Stimulated activated naive CD8-positive, alpha-beta T cell treated with anti-CD3 and anti-CD28 coated beads, Interleukin-15, Interleukin-2, amounts not matched to agents 100 U/mL and 50 U/mL, for 24 hours (primary cell): ENCODE measurements around the gene ZNF195.
"Not testable (repeated sequence)": the region's sequence is repeated elsewhere in the genome, so short reads cannot be mapped to it uniquely, and the experiment has no call there.

Experiments
- ATAC-seq: fragments of 150-1000 bp; cut with Tn5 transposase; one replicate; pipeline ENCODE4 v1.10.0; 2021
- DNase-seq: peaks from one replicate; pipeline ENCODE4 v3.0.0; 2021

Gene ZNF195

DNA sequence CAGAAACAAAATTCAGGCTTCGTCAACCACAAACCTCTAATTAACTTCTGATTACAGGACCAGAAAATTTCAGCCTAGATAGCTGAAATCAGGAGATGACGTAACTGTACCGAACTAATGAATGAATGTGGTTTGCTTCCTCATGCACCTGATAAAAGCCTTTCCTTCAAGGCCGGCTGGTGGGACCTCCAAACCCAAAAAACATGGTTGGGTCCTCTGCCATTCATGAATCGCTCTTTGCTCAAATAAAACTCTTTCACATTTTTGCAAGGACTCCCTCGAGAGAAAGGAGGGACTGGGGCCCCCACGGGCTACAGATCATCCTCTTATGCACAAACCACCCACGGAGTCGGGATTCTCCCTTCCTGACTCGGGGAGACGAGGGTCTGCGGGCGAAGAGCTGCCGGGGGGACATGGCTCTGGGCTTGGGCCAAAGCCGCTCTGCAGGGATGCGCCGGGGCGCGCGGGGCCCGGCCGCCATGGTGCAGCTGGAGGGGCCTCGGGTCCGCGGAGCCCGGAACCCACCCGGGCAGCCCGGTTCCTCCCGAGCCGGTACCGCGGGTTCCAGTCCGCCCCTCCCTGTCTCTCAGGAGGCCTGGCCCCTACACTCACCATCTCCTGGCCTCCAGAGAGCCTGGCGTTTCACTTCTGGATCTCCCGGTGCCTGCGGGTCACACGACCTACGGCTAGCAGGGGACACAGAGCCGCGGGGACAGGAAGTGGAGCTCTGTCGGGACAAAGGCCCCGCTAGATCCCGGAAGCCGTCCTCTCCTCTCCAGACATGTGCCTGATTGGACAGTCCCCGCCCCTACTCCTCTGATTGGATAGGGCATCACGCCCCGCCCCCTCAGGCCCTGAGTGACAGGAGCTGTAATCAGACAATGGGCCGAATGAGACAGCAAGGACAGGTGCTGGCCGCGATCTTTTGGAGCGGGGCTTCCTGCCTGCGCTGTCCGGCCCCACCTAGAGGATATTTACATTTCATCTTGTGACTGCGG, at the start of gene ZNF195:
TSS of gene ZNF195 (minus strand) at position 721 of the 998 bp plus-strand sequence. CDS start at position 615, 106 bp downstream.
- ATAC-seq (peak; percentile 100), DNase-seq (peak; percentile 98)

DNA sequence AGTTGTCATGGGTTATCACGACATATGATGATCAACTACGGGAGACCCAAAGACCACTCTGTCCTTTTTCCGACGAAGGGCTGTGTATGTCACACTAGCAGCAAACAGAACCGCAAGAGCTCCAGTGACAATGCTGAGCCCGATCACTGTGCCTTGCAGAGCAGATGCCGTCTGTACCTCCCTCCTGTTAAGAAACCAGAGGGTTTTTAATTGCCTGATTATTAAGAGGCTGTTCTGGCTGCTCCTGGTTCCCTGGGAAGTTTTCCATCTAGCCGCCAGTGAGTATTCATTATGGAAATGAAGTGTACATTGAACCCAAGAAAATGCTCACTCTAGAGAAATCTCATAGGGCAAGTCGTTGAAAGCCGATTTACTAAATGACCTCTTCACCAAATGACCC, 49.1 kb upstream of the ZNF195 start:
- not testable (repeated sequence) for DNase-seq, ATAC-seq

DNA sequence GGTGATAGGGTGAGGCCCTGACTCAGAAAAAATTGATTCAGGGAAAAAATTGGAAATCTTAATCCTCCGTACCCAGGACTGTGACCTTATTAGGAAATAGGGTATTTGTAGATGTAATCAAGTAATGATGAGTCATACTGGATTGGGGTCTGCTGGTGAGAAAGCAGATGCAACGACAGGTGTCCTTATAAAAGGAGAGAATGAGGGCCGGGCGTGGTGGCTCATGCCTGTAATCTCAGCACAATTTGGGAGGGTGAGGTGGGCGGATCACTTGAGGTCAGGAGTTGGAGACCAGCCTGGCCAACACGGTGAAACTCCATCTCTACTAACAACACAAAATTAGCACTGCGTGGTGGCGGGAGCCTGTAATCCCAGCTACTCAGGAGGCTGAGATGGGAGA, 47.6 kb upstream of the ZNF195 start:
- DNase-seq, ATAC-seq: not testable (repeated sequence)

DNA sequence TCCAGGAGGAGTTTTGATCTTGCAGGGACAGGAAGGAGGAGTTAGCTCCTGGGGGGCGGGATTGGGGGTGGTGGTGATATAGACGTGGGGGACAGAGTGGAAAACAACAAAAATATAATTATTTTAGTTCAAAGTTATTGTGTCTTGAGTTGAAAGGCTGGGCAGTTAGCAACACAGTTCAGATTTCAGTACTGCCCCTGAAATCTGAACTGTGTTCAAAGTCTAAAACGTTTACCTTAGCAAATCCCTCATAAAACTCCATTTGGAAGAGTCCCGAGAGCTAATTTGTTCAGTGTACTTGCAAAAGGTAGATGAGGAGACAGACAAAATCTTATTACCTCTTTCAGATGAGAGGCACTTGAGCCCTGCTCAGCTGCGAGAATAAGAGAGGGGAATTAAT, 45.0 kb upstream of the ZNF195 start:
- ATAC-seq, DNase-seq: not testable (repeated sequence)

DNA sequence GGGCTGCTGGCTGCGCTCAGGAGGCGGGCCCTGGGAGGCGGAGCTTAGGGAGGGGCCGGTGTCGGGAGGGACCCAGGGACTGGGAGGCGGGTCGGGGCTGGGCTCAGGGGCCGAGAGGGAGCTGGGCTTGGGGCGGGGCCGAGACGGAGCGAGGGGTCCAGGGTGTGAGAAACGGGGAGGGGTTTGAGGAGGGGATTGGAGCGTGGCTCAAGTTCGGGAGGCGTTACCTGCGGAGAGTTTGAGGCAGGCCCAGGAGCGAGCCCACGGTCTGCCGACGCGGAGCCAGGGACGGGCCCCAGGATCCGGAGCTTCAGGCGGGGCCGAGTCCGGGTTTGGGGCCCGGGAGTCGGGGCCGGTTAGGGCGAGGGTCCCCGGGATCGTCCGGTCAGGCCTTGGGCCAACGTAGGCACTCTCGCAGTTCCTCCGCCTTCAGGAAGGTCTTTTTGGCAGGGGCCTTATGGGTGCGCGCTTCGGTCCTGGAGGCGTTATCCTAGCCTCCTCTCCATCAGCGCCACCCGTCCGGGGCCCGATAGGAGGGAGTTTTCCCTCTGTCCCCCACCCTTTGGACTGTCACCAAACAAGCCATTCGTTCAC, 44.3 kb upstream of the ZNF195 start:
- not testable (repeated sequence) for DNase-seq, ATAC-seq

DNA sequence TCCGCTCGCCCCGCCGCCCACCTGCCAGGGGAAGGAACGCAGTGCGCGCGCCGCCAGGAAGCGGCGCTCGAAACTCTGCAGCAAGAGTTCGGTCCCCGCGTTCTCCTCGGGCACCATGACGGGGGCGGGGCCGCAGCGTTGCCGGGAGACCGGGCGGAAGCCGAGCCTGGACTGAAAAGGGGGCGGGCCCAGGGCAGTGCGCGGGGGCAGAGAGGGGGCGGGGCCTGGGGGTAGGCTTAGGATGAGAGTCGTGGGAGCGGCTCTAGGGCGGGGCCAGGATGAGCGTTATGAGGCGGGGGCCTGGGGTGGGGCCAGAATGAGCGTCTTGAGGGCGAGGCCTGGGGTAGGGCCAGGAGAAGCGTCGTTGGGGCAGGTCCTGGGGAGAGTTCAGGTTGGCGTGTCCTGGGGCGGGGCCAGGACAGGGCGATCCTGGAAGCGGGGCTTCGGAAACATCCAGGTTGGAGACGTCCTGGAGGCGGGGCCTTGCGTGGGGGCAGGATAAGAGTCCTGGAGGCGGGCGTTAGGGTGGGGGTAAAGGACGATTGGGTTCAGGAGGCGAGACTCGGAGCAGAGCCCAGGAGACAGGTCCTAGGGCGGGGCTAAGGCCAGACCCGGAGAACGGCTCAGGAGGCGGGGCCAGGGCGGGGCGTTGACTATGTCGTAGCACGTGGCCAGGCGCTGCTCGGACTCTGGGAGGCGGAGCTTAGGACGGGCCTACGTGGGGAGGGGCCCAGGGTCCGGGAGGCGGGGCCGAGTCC, 43.6 kb upstream of the ZNF195 start:
- DNase-seq (peak; percentile 98), ATAC-seq (peak; percentile 100)

DNA sequence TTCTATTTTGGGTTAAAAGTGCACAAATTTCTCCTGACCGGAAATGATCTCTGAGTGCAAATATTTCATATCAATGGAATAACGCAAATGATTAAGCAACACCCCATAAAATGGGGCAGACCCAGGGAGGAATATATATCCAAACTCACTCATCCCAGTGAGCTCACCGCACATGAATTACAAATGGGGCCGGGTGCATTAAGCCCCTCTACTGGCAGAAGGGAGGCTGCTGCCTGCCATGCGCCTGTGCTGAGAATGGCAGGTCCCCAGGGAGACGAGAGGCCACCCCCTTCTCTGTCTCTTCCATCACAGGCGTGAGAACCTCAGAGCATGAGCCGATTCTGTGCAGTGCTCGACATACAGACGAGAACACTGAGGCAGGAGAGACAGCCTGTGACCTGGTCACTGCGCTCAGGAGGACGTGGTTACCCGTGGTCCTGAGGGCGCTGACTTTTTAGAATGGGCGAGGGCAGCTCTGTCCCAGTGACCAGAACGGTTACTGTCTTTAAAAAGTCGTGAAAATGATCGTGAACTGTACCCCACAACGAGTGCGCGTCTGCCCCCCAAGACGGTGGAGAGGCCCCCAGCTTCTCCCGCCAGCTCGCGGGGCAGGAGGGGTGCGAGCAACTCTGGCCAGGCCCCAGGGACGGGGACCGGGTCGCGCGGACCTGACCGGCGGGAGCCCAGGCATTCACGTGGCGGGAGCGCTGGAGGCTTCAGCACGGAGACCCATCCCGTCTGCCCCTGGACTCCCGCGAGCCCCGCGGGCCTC, 42.8 kb upstream of the ZNF195 start:
- ATAC-seq = not testable (repeated sequence)
- DNase-seq = peak; percentile 17

DNA sequence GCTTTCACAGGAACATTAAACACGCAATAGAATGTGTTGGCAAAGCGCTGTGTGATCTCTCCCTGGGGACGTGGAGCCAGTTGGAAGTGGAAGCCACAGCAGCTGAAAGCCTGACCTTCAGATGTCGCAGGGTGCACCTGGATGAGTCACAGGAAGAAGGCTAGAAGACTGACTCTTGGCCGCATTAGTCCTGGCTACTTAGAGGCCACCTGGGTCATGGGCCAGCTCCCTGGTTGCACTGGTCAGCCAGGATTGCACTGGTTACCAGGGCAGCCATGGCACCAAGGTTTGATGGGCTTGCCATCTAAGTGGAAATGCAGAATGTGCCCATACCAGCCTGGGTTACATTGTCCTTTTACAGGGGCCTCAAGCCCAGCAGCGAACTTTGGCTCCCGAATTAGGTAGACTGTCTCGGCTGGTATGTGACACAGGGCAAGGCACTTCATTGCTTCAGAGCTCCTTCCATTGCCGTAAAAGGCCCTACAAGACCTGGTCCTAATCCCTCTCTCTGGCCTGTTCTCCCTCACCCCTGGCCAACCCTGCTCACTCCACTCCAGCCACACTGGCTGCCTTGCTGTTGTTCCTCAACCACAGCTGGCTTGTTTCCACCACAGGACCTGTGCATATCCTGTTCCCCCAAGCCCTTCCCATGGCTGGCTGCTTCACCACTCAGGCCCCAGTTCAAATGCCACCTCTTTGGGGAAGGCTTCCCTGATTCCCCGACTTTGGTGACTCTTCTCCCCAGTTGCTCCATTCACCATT, 41.5 kb upstream of the ZNF195 start:
- DNase-seq, ATAC-seq: not testable (repeated sequence)

DNA sequence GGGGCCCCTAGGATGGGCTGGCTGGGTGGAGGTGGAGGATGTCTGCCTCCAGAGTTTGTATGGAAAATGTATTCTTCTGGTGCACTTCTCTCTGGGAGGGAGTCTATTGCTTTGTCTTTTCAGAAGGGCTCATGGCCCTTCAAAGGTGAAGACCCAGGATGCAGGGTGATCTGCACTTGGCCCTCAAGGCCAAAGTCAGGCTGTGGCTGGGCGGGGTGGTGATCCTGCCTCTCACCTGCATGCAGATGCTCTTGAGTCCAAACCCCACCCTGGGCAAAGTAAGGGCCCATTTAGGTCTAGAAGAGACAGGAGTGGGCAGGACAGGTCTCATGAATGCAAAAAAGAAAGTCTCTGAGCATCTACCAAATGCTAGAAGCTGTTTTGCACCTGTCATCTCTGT, 40.5 kb upstream of the ZNF195 start:
- DNase-seq, ATAC-seq: not testable (repeated sequence)

DNA sequence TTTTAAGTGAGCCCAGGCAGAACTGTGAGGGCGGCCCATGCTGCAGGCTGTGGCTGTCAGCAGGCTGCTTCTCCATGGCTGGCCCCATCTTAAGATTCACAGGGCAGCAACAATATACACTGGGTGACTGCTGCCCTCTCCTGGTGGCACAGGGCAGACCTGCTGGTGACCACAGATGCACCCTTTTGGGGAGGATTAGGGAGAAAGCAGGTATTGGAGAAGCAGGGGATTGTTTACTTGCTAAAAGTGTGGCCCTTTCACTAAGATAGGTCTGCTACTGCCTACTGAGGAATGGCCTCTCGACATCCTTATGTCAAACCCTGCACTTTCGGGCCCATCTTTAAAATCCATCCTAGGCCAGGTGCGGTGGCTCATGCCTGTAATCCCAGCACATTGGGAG, 38.1 kb upstream of the ZNF195 start:
- not testable (repeated sequence) for ATAC-seq
- peak; percentile 58 for DNase-seq

DNA sequence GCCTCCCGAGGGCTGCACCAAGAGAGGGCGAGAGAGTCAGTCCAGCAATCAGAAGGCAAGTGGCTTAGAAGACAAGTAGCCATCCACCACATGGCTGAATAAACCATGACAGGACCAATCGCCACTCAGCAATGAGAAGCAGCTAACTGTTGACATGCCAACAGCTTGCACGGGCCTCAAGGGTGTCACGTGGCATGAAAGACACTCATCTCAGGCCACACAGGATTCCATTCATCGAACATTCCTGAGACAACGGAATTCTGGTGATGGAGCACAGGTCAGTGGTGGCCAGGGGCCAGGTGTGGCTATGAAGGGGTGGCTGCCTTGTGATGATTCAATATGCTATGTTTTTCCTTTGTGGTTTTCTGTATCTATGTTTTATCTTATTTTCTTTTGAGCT, 36.4 kb upstream of the ZNF195 start:
- not testable (repeated sequence) for ATAC-seq, DNase-seq

DNA sequence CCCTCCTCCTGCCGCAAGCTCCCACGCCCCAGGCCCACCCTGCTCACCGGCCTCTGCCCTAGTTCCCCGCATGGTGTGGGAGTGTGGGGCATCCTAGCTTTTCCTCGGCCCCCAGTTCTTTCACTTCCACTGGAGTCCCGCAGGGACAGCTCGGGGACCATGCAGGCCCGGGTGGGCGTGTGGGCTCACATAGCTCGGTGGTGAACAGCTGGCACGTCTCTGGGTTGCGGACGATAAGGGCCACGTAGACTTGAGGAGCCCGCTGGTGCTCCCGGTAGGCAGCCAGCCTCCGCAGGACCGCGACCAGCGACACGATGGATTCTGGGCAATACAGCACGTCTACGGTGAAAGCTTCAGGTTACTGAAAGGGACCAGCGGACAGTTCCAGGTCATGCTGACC, 34.7 kb upstream of the ZNF195 start:
- not testable (repeated sequence) for ATAC-seq, DNase-seq

DNA sequence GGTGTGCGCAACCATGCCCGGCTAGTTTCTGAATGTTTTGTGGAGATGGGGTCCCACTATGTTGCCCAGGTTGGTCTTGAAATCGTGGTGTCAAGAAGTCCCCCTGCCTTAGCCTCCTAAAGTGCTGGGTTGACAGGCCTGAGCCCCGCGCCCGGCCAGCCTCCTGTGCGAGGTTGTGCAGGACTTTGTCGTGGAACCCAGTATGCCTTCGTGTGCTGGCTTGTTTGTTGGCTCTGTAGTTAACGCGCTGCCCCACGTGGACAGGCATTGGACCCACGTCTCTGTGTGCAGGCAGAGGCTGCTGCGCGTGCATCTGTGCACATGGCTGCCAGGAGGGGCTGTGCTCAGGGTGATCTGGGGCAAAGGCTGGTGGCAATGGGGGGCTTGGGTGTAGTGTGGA, 33.9 kb upstream of the ZNF195 start:
- ATAC-seq (no peak), DNase-seq (no peak)

DNA sequence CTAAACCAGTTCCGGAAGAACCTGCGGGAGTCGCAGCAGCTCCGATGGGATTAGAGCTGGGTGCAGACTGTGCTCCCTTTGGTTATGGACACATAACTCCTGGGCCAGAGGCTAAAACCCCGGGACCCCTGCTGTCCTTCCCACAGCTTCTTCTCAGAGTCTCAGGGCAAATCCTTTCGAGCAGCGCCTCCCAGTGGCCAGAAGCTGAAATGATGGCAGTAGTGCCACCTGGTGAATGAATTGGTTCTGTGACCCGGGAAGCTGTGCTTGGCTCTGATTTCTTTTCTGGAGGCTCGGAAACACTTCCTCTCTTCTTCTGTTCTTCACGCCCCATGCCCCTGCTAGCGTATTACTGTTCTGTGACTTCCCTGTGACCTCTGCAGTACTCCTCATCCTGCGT, 29.8 kb upstream of the ZNF195 start:
- peak; percentile 81 for DNase-seq
- ATAC-seq = not testable (repeated sequence)

DNA sequence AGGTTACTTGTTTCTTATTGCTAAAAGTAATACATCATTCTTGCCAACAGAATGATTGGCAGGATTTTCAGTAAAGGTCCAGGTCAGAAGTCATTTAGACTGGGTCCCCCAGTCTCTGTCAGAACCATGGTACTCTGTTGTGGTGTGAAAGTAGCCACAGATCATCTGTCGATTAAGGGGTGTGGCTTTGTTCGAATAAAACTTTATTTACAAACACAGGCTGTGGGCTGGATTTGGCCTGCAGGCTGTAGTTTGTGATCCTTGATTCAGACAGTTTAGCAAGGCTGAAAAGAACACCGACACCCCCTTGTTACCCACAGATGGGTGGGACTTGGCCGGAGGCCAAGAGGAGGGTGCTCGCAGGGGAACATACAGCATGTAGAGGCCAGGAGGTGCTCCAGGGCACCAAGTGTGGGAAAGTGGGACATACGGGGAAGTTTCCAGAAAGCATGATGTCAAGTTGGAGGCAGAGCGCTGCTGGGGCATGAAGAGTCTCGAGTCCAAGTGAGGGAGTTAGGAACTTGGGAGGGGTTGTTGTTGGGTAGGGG, 29.2 kb upstream of the ZNF195 start:
- not testable (repeated sequence) for ATAC-seq, DNase-seq

DNA sequence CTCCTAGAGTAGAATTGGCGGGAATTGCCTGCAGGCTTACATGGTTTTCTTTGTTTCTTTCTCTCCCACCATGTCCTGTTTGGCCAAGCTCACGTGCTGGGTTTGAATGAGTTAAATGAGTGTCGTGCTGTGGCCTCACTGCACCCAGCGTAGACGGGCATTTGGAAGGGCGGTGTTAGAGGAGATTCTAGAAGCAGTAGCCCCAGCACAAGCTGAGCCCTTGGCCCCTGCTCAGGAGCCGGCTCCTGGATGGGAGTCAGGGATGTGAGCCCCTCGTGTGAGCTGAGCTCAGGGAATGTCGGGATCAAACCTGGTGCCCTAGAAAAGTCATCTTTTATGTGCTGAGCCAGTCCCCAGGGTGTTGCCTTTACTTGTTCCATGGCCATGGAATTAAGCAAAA, 28.0 kb upstream of the ZNF195 start:
- not testable (repeated sequence) for ATAC-seq, DNase-seq

DNA sequence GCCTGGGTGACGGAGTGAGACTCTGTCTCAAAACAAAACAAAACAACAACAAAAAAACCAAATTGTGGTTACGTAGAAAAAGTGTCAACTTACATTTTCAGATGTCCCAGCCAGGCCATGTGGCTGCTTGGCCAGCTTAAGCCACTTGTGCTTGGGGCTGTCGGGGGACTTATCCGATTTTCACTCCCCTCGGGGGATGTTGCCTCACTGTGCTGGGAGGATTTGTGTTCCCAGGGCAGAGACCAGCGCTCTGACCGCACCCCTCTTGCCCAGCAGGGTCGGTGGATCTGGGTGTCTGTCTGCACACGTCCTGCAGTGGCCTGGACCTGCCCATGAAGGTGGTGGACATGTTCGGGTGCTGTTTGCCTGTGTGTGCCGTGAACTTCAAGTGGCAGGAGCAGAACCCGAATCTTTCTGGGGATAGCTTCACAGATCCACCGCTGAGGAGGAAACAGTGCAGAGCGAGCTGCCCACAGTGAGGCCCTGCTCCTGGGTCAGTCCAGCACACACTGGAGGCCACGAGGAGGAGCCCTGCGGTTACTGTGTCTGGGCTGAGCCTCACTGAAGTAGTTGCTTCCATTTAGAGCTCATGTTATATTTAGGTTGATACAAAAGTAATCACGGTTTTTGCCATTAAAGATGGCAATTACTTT, 27.4 kb upstream of the ZNF195 start:
- not testable (repeated sequence) for ATAC-seq, DNase-seq

DNA sequence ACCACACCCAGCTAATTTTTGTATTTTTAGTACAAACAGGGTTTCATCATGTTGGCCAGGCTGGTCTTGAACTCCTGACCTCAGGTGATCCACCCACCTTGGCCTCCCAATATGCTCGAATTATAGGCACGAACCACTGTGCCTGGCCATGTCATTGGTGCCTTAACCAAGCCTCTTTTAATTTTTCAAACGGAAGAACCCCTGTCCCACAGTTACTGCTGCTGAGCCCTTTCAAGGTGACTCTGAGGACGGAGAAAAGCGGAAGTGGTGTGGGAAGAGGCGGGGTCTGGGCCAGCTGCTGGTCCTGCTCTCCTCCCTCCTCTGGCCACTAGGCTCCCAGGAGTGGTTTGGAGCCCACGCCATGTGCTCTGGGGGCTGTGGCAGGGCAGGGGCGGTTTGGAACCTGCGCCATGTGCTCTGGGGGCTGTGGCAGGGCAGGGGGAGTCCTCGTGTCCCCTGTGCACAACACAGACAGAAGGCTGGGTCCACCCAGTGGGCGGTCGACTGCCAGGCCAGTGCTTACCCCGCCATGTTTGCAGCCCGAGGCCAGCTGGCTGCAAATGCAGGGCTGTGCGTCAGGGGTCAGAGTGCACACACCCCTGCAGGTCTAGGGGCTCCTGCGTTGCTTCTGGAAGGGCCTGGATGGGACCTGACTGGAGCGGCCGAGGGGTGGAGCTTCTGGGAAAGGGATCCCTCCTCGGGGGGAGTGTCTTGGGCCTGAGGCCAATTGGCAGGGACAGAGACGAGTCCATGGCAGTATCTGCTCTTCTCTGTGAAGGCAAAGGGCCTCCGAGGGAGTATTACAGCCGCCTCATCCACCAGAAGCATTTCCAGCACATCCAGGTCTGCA, 25.4 kb upstream of the ZNF195 start:
- not testable (repeated sequence) for ATAC-seq, DNase-seq

DNA sequence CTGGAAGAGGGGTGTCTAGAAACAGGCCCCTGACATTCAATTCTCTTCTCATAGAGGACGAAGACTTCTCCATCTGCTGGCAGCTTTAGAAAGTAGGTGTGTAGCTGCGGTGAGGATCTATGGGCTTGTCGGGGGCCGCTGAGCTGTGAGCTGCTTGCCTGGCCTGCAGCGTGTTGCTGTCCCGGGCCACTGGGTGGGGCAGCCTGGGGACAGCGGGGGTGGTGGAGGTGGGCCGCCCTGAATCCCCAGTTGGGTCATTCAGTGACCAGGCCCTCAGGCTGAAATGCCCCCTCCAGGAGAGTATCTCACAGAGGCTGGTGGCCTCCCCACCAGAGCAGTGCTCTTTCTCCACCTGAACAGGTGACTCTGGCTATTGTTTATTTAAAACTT, 23.9 kb upstream of the ZNF195 start:
- DNase-seq, ATAC-seq: not testable (repeated sequence)
